PFSK-1 (cell line): Measurements from ENCODE around the gene GPRC5C.

Experiments
- FOXP2 ChIP-seq: optimal IDR thresholded peaks from 2 replicates; pipeline ENCODE3; 2011; ENCODE audit warnings: borderline replicate concordance, control low read depth, inconsistent platforms; ENCODE audit not compliant: insufficient read depth; ENCODE audit errors: extremely low read length, extremely low read depth
- POLR2AphosphoS5 ChIP-seq: IDR thresholded peaks from 2 replicates; pipeline ENCODE4 v1.6.1; 2012; ENCODE audit warnings: low read depth, mild to moderate bottlenecking, control low read depth, low read length, moderate library complexity
- SIN3A ChIP-seq: IDR thresholded peaks from 2 replicates; pipeline ENCODE4 v1.6.1; 2012; ENCODE audit warnings: mild to moderate bottlenecking, low read length, moderate library complexity, borderline replicate concordance; ENCODE audit not compliant: insufficient read depth
- TAF1 ChIP-seq: IDR thresholded peaks from 2 replicates; pipeline ENCODE4 v1.6.1; 2012; ENCODE audit warnings: low read length, control low read depth, borderline replicate concordance; ENCODE audit not compliant: insufficient read depth
- TF ChIP-seq, protein P1 (sequence below), 2 experiments: IDR thresholded peaks; 2 replicates each; pipeline versions ENCODE4 v1.6.1 to v1.8.0; 2011 to 2012; ENCODE audit warnings: low read depth in 2 of 2, low read length in 2 of 2, control low read depth in 1 of 2, inconsistent platforms in 1 of 2, mild to moderate bottlenecking in 1 of 2, moderate library complexity in 1 of 2; ENCODE audit not compliant: insufficient read depth in 1 of 2

Gene GPRC5C

GRCh38 chr17:74414510-74414909 lies 17.4 kb upstream of the GPRC5C start:
- no peak for TF ChIP-seq POLR2AphosphoS5
- TF ChIP-seq FOXP2: no peak
- TF ChIP-seq, protein P1, sequence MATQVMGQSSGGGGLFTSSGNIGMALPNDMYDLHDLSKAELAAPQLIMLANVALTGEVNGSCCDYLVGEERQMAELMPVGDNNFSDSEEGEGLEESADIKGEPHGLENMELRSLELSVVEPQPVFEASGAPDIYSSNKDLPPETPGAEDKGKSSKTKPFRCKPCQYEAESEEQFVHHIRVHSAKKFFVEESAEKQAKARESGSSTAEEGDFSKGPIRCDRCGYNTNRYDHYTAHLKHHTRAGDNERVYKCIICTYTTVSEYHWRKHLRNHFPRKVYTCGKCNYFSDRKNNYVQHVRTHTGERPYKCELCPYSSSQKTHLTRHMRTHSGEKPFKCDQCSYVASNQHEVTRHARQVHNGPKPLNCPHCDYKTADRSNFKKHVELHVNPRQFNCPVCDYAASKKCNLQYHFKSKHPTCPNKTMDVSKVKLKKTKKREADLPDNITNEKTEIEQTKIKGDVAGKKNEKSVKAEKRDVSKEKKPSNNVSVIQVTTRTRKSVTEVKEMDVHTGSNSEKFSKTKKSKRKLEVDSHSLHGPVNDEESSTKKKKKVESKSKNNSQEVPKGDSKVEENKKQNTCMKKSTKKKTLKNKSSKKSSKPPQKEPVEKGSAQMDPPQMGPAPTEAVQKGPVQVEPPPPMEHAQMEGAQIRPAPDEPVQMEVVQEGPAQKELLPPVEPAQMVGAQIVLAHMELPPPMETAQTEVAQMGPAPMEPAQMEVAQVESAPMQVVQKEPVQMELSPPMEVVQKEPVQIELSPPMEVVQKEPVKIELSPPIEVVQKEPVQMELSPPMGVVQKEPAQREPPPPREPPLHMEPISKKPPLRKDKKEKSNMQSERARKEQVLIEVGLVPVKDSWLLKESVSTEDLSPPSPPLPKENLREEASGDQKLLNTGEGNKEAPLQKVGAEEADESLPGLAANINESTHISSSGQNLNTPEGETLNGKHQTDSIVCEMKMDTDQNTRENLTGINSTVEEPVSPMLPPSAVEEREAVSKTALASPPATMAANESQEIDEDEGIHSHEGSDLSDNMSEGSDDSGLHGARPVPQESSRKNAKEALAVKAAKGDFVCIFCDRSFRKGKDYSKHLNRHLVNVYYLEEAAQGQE (IDR thresholded peaks at IDR 0.05; ENCODE audit: insufficient read depth in 1 of 2, low read depth in 2 of 2, low read length in 2 of 2): no peak
- no peak for TF ChIP-seq SIN3A
- no peak for TF ChIP-seq TAF1

- TF ChIP-seq, protein P1 (IDR thresholded peaks at IDR 0.05; ENCODE audit: insufficient read depth in 1 of 2, low read depth in 2 of 2, low read length in 2 of 2): no peak
- TF ChIP-seq POLR2AphosphoS5 (no peak), FOXP2 (no peak), SIN3A (no peak), TAF1 (no peak)
These were observed 16.1 kb upstream of the GPRC5C start for GRCh38 chr17:74415608-74416396.

GRCh38 chr17:74417178-74418045 lies 14.5 kb upstream of the GPRC5C start:
- TF ChIP-seq, protein P1 (IDR thresholded peaks at IDR 0.05; ENCODE audit: insufficient read depth in 1 of 2, low read depth in 2 of 2, low read length in 2 of 2): no peak
- TF ChIP-seq FOXP2: no peak
- TF ChIP-seq POLR2AphosphoS5: no peak
- TF ChIP-seq SIN3A: no peak
- no peak for TF ChIP-seq TAF1

GRCh38 chr17:74419928-74420411 lies 11.9 kb upstream of the GPRC5C start:
- TF ChIP-seq, protein P1 (IDR thresholded peaks at IDR 0.05; ENCODE audit: insufficient read depth in 1 of 2, low read depth in 2 of 2, low read length in 2 of 2): no peak
- TF ChIP-seq FOXP2: no peak
- no peak for TF ChIP-seq SIN3A
- TF ChIP-seq TAF1: no peak
- no peak for TF ChIP-seq POLR2AphosphoS5
